Keratinocyte (primary cell): ENCODE results near the gene HEXIM1. TPM values are rescaled to one million over a fixed set of nuclear protein-coding genes. Genes with fewer than 3 reads are reported as not detected.

Experiments used
- DNase-seq: peaks from one replicate; pipeline ENCODE4 v3.0.0-alpha.2; 2011; ENCODE audit warnings: low read depth, missing footprints, low spot score
- FAIRE-seq: peaks from 2 replicates; lab custom pipeline; 2011; peaks lifted over from hg19 to GRCh38; lab: Jason Lieb, UNC
- H2AFZ ChIP-seq: 2 replicates; pipeline ENCODE4 v1.6.0; 2012; ENCODE audit warnings: low read length, control low read depth, inconsistent platforms; ENCODE audit not compliant: control insufficient read depth
- H3K27ac ChIP-seq: 2 replicates; pipeline ENCODE4 v1.5.1; 2011; ENCODE audit warnings: low read length; ENCODE audit not compliant: control insufficient read depth, insufficient read depth
- H3K27me3 ChIP-seq: 3 replicates; pipeline ENCODE4 v1.6.0; 2011; ENCODE audit warnings: low read length; ENCODE audit not compliant: control insufficient read depth, insufficient read depth; ENCODE audit errors: extremely low read depth
- H3K36me3 ChIP-seq, 2 experiments: 2 replicates in 1 of 2; 3 replicates in 1 of 2; pipeline ENCODE4 v1.5.1; 2011; ENCODE audit warnings: low read length in 2 of 2, mild to moderate bottlenecking in 1 of 2; ENCODE audit not compliant: control insufficient read depth in 2 of 2, insufficient read depth in 2 of 2; ENCODE audit errors: extremely low read depth in 1 of 2
- H3K4me1 ChIP-seq: 3 replicates; pipeline ENCODE4 v1.5.1; 2011; ENCODE audit warnings: low read length; ENCODE audit not compliant: control insufficient read depth, insufficient read depth; ENCODE audit errors: extremely low read depth
- H3K4me2 ChIP-seq: 3 replicates; pipeline ENCODE4 v1.6.0; 2011; ENCODE audit warnings: low read depth, low read length; ENCODE audit not compliant: control insufficient read depth, insufficient read depth; ENCODE audit errors: extremely low read depth
- H3K4me3 ChIP-seq, 3 experiments: fragments of 200-600 bp in 1 of 3; sonication (generic) in 1 of 3; 2 replicates in 2 of 3; 3 replicates in 1 of 3; pipeline ENCODE4 v1.5.1; 2011 to 2016; ENCODE audit warnings: low read length in 3 of 3, mild to moderate bottlenecking in 3 of 3, control low read depth in 2 of 3, inconsistent platforms in 1 of 3, low read depth in 1 of 3, mixed read lengths in 1 of 3, mixed run types in 1 of 3, moderate library complexity in 1 of 3; ENCODE audit not compliant: control insufficient read depth in 2 of 3, insufficient read depth in 2 of 3; ENCODE audit errors: extremely low read depth in 1 of 3
- H3K79me2 ChIP-seq: 2 replicates; pipeline ENCODE4 v1.6.0; 2012; ENCODE audit warnings: low read length; ENCODE audit not compliant: control insufficient read depth, insufficient read depth
- H3K9ac ChIP-seq: 3 replicates; pipeline ENCODE4 v1.6.0; 2011; ENCODE audit warnings: low read length; ENCODE audit not compliant: control insufficient read depth, insufficient read depth; ENCODE audit errors: extremely low read depth
- H3K9me1 ChIP-seq: 3 replicates; pipeline ENCODE4 v1.6.0; 2011; ENCODE audit warnings: low read length; ENCODE audit not compliant: control insufficient read depth, insufficient read depth; ENCODE audit errors: extremely low read depth
- H3K9me3 ChIP-seq: 2 replicates; pipeline ENCODE4 v1.5.1; 2012; ENCODE audit warnings: low read depth, low read length; ENCODE audit not compliant: control insufficient read depth
- H4K20me1 ChIP-seq: 3 replicates; pipeline ENCODE4 v1.6.0; 2011; ENCODE audit warnings: low read length; ENCODE audit not compliant: control insufficient read depth, insufficient read depth; ENCODE audit errors: extremely low read depth
- EZH2 ChIP-seq: IDR thresholded peaks from one replicate; pipeline ENCODE4 v1.6.1; 2012; ENCODE audit warnings: inconsistent platforms, mild to moderate bottlenecking, low read length, moderate library complexity
- dilution Hi-C: fragments of 300-500 bp; cut with MboI; formaldehyde crosslinking; loops from one replicate; pipeline ENCODE4 v1.7.0; 2020; ENCODE audit warnings: low sequenced_read_pairs; ENCODE audit not compliant: extremely low pct_ligation_motif_present
- polyA plus RNA-seq, 5 experiments: library from polyadenylated mRNA; depleted of rRNA in 3 of 5; stranded (reverse) in 3 of 5; stranded (forward) in 1 of 5; unstranded in 1 of 5; fragments of >200 nt; gene quantifications; 1 replicate in 1 of 5; 2 replicates in 3 of 5; 3 replicates in 1 of 5; pipeline versions ENCODE4 v1.2.1 to v1.2.3, GENCODE V29; 2011 to 2012; ENCODE audit warnings: missing spikeins in 2 of 5, low read depth in 1 of 5, low replicate concordance in 1 of 5
- small RNA-seq, 3 experiments: library from RNA; depleted of rRNA; stranded (forward); fragments of <200 nt; gene quantifications; one replicate each; pipeline ENCODE3, GENCODE V24; 2012; ENCODE audit warnings: low read depth in 3 of 3, low replicate concordance in 1 of 3; ENCODE audit not compliant: insufficient read length in 3 of 3
- TF ChIP-seq, protein P1 (sequence below), 3 experiments: IDR thresholded peaks in 1 of 3; conservative IDR thresholded peaks in 1 of 3; optimal IDR thresholded peaks in 1 of 3; 2 replicates in 2 of 3; 3 replicates in 1 of 3; pipeline versions ENCODE3 to v1.5.1; 2011; ENCODE audit warnings: low read length in 3 of 3, mild to moderate bottlenecking in 3 of 3, moderate library complexity in 2 of 3, control low read depth in 1 of 3, inconsistent platforms in 1 of 3; ENCODE audit not compliant: insufficient read depth in 2 of 3; ENCODE audit errors: extremely low read depth in 1 of 3

Gene HEXIM1
- polyA plus RNA-seq, 1 donor (not counting 4 experiments of a cell fraction or from before 2014, with no cell fraction given): 19.9 TPM

DNA sequence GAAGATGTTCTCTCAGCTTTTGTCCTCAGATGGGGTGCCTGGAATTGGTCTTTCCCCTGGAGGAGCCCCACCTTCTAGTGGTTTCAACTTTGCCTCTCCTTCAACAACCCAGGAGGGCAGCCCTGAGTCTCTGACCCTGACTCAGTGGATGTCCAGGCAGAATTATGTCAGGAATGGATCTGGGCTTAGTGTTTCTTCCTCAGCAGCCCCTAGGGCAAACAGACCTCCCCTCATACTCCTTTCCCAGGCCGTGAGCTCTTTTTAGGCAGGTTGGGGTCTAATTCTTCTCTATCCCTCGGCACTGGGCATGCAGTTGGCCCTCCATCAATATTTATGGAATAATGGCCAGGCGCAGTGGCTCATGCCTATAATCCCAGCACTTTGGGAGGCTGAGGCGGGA is 53.2 kb downstream of the HEXIM1 start:
- Histone ChIP-seq H4K20me1 (no peaks in the 10 kb centered on the region), H3K36me3 (no peaks in the 10 kb centered on the region), H3K4me1 (peaks cover 13% of the 10 kb centered on the region), H3K4me3 (no peak overlapping the region), H3K27me3 (no peaks in the 10 kb centered on the region), H2AFZ (no peak overlapping the region), H3K79me2 (no peaks in the 10 kb centered on the region), H3K9me3 (no peaks in the 10 kb centered on the region), H3K4me2 (no peak overlapping the region), H3K9me1 (no peaks in the 10 kb centered on the region), H3K9ac (no peak overlapping the region), H3K27ac (no peak overlapping the region)
- DNase-seq (no peak), FAIRE-seq (no peak)
- dilution Hi-C loops: no loop called here
- TF ChIP-seq EZH2: no peak
- TF ChIP-seq, protein P1, sequence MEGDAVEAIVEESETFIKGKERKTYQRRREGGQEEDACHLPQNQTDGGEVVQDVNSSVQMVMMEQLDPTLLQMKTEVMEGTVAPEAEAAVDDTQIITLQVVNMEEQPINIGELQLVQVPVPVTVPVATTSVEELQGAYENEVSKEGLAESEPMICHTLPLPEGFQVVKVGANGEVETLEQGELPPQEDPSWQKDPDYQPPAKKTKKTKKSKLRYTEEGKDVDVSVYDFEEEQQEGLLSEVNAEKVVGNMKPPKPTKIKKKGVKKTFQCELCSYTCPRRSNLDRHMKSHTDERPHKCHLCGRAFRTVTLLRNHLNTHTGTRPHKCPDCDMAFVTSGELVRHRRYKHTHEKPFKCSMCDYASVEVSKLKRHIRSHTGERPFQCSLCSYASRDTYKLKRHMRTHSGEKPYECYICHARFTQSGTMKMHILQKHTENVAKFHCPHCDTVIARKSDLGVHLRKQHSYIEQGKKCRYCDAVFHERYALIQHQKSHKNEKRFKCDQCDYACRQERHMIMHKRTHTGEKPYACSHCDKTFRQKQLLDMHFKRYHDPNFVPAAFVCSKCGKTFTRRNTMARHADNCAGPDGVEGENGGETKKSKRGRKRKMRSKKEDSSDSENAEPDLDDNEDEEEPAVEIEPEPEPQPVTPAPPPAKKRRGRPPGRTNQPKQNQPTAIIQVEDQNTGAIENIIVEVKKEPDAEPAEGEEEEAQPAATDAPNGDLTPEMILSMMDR (optimal IDR thresholded peaks at IDR 0.05 in 1 of 3, IDR thresholded peaks at IDR 0.05 in 1 of 3, conservative IDR thresholded peaks at IDR 0.05 in 1 of 3; ENCODE audit: extremely low read depth in 1 of 3, insufficient read depth in 2 of 3, low read length in 3 of 3): no peak

Small RNAs within 50 kb of the gene (small RNA-seq; reads per million reads assigned to genes)
- gene MIR6784: 0 to 0.33 (median 0) reads per million in 3 experiments

Other genes starting within 250 kb of the HEXIM1 start
- gene EFTUD2, start 249.0 kb upstream of the HEXIM1 start, polyA plus RNA-seq: 91.5 to 160 TPM (median 153 TPM) in 3 replicates
- gene GFAP, start 233.0 kb upstream of the HEXIM1 start, polyA plus RNA-seq: 0.14 to 0.32 TPM in 2 of 3 replicates, not detected in the other
- 0.99 to 8.1 TPM (median 5.1 TPM) in 3 replicates for gene KIF18B, start 200.7 kb upstream of the HEXIM1 start, polyA plus RNA-seq
- 0.04 to 0.15 TPM in 2 of 3 replicates, not detected in the other for gene C1QL1, start 180.2 kb upstream of the HEXIM1 start, polyA plus RNA-seq
- gene DCAKD, start 96.8 kb upstream of the HEXIM1 start, polyA plus RNA-seq: 18.7 to 27.6 TPM (median 22.8 TPM) in 3 replicates
- 75.9 to 101 TPM (median 92.3 TPM) in 3 replicates for gene NMT1, start 87.2 kb upstream of the HEXIM1 start, polyA plus RNA-seq
- 53.3 to 86.4 TPM (median 75.7 TPM) in 3 replicates for gene PLCD3, start 16.0 kb upstream of the HEXIM1 start, polyA plus RNA-seq
- 2.6 to 4.4 TPM (median 2.8 TPM) in 3 replicates for gene ACBD4, start 12.8 kb upstream of the HEXIM1 start, polyA plus RNA-seq
- gene HEXIM2, start 13.4 kb downstream of the HEXIM1 start, polyA plus RNA-seq: 2.3 to 3.4 TPM (median 3.1 TPM) in 3 replicates
- 0.46 to 1.1 TPM (median 0.79 TPM) in 3 replicates for gene FMNL1, start 73.4 kb downstream of the HEXIM1 start, polyA plus RNA-seq
- gene SPATA32, start 113.6 kb downstream of the HEXIM1 start, polyA plus RNA-seq: 0.05 TPM in 1 of 3 replicates, not detected in the others
- gene MAP3K14, start 168.5 kb downstream of the HEXIM1 start, polyA plus RNA-seq: 6.5 to 8.3 TPM (median 7.1 TPM) in 3 replicates